ENCODE measurements around the gene SPEG.

- TF ChIP-seq, protein P1, sequence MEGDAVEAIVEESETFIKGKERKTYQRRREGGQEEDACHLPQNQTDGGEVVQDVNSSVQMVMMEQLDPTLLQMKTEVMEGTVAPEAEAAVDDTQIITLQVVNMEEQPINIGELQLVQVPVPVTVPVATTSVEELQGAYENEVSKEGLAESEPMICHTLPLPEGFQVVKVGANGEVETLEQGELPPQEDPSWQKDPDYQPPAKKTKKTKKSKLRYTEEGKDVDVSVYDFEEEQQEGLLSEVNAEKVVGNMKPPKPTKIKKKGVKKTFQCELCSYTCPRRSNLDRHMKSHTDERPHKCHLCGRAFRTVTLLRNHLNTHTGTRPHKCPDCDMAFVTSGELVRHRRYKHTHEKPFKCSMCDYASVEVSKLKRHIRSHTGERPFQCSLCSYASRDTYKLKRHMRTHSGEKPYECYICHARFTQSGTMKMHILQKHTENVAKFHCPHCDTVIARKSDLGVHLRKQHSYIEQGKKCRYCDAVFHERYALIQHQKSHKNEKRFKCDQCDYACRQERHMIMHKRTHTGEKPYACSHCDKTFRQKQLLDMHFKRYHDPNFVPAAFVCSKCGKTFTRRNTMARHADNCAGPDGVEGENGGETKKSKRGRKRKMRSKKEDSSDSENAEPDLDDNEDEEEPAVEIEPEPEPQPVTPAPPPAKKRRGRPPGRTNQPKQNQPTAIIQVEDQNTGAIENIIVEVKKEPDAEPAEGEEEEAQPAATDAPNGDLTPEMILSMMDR (IDR thresholded peaks at IDR 0.05) = no peak
- TF ChIP-seq, protein P2, sequence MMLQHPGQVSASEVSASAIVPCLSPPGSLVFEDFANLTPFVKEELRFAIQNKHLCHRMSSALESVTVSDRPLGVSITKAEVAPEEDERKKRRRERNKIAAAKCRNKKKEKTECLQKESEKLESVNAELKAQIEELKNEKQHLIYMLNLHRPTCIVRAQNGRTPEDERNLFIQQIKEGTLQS (CRISPR knock-in tag; conservative IDR thresholded peaks at IDR 0.05) = no peak
Observed at GRCh38 chr2:219520079-219520478, 85.4 kb downstream of the SPEG start.
